Tibial nerve (tissue), 4 donors: Measurements from ENCODE around the gene ADIPOQ.

Experiments
- CTCF ChIP-seq, 5 experiments: fragments of 200-600 bp in 3 of 5; fragments of 450-650 bp in 2 of 5; sonication (generic) in 3 of 5; IDR thresholded peaks; one replicate each; pipeline ENCODE4 v1.5.1; 2016 to 2019; ENCODE audit warnings: antibody characterized with exemption in 5 of 5, mild to moderate bottlenecking in 3 of 5, moderate library complexity in 2 of 5
- EP300 ChIP-seq, 2 donors: sonication (generic); formaldehyde crosslinking; IDR thresholded peaks; one replicate each; pipeline ENCODE4 v1.6.1; 2017; ENCODE audit warnings: antibody characterized with exemption in 2 of 2, mild to moderate bottlenecking in 1 of 2
- POLR2A ChIP-seq, 2 donors: fragments of 450-650 bp; IDR thresholded peaks; one replicate each; pipeline ENCODE4 v1.6.1; 2017; ENCODE audit warnings: antibody characterized with exemption in 2 of 2, mild to moderate bottlenecking in 2 of 2, moderate library complexity in 2 of 2

GRCh38 chr3:186824430-186825139 lies 17.9 kb upstream of the ADIPOQ start:
- TF ChIP-seq CTCF (IDR thresholded peaks at IDR 0.05) (no peak), POLR2A (IDR thresholded peaks at IDR 0.05) (no peak), EP300 (IDR thresholded peaks at IDR 0.05) (no peak)
